HG03159 (cell line): ENCODE results near the gene SOAT1.
"Not testable (repeated sequence)": the region's sequence is repeated elsewhere in the genome, so short reads cannot be mapped to it uniquely, and the experiment has no call there.

ENCODE experiments used
- ATAC-seq: cut with Tn5 transposase; IDR thresholded peaks from one replicate; pipeline ENCODE4 v1.9.1; 2021; ENCODE audit warnings: mild to moderate bottlenecking, moderate library complexity; ENCODE audit not compliant: unreplicated experiment

The SOAT1 gene

GRCh38 chr1:179342740-179343404 is 49.3 kb downstream of the SOAT1 start:
- no peak for ATAC-seq

- ATAC-seq: no peak
Observed at GRCh38 chr1:179351281-179351680, 57.7 kb downstream of the SOAT1 start.

DNA sequence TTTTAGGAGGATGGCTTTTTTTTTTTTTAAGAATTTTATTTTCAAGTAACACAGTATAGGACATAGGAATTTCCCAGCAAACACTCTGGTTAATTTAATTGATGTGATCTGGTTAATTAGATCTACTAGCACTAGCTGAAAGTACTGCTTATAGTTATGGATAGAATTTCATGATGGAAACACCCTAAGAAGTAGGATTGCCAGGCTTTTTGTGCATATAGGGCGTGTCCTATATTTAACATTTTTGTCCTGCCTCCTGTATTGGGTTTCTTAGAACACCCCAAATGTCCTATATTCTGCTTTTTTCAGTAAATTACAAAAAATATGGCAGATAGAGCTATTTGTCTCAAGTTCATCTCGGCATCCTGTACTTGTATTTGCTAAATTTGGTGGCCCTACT is 58.6 kb downstream of the SOAT1 start:
- no peak for ATAC-seq

DNA sequence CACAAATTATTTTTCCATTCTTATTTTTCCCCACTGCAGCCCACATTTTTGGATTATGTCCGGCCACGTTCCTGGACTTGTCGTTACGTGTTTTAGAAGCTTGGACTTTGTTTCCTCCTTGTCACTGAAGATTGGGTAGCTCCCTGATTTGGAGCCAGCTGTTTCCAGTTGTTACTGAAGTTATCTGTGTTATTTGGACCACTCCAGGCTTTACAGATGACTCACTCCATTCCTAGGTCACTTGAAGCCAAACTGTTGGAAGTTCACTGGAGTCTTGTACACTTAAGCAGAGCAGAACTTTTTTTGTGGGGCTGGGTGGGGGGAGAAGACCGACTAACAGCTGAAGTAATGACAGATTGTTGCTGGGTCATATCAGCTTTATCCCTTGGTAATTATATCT is 59.9 kb downstream of the SOAT1 start:
- ATAC-seq: no peak

DNA sequence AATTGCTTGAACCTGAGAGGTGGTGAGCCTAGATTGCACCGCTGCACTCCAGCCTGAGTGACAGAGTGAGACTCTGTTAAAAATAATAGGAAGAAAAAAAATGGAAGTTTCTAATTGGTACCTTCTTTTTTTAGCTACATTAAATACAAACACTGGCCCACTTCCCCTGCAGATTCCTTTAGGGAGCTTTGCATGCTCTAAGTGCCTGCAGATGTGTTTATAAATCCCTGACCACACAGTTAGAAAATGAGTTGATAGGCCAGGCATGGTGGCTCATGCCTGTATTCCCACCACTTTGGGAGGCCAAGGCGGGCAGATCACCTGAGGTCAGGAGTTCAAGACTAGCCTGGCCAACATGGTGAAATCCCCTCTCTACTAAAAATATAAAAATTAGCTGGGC is 68.0 kb downstream of the SOAT1 start:
- not testable (repeated sequence) for ATAC-seq

DNA sequence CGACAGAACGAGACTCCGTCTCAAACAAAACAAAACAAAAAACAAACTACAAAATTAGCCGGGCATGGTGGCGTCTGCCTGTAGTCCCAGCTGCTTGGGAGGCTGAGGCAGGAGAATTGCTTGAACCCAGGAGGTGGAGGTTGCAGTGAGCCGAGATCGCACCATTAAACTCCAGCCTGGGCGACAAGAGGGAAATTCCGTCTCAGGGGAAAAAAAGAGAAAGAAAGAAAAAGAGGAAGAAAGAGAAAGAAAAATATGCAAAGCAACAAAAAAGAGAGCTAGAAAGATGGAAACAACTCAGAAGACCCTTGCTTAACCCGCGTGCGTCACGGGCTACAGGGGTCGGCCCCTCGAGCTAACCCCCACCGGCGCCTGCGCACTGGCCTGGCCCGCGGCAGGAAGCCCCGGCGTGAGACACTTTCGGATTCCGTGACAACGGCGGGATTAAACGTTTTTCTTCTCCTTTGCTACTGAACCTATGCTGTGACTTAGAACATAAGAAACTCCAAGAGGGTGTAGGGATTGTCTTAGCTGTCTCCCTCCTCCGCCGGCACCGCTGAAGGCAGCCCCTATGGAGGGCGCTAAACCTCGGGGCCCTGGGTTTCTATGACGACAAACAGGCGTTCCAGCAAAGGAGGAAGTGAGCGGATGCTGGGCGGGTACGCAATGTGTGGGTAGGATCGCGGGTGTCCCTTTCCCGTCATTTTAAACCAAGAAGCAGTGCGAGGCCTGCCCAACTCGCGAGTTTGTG is 71.9 kb downstream of the SOAT1 start, which contains the start of gene AXDND1:
AXDND1 (plus strand) TSS at position 630 of the 751 bp plus-strand sequence. CDS start 539 bp downstream, outside the sequence.
- peak; percentile 97 for ATAC-seq

DNA sequence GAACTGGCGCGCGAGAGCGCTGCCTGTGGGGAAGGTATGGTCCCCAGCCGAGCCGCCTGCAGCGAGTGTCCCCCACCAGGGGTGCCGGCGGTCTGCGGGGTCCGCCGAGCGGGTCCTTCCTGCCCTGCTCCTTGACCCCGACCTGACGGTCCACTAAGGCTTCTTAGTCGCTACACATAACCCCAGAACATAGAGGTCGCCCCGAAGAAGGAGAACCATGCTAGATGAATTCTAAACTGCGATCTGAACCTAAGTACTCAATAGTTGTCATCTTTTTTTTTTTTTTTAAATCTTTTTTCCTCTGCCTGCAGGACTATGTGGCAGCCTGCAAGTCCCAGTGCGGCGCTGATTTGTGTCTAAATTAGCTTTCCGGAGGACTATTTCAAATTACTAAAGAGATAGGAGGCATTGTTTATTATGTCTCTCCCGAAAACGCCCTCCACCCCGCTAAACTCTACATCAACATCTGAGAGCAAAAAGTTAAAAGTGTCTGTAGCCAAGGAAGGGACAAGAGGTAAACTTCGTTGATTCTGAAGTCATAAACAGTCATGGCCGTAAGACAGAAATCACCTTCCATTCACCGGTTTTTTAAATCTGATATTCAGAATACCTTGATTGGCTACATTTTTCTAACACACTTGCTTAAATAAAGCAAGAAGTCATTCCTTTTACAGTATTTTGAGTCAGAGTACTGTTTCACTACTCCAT is 72.7 kb downstream of the SOAT1 start:
- peak; percentile 1 for ATAC-seq

- ATAC-seq: no peak
Observed at GRCh38 chr1:179369751-179370341, 76.2 kb downstream of the SOAT1 start.

DNA sequence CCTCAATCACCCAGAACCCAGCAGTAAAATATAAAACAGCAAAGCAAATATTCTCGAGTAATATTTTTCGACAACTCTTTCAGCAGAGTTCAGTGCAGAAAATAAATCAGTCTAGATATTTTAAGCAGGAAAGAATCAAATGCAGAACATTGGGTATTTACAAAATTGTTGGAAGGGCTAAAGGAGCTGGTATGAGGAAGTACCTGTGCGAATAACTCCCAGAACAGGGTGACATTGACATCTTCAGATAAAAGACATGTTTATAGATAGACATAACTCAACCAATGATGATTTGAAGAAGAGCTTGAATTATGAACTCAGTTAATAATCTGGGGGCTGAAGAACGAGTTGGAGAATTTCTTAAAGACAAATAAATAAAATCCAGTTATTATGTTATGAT is 78.6 kb downstream of the SOAT1 start:
- ATAC-seq: no peak

DNA sequence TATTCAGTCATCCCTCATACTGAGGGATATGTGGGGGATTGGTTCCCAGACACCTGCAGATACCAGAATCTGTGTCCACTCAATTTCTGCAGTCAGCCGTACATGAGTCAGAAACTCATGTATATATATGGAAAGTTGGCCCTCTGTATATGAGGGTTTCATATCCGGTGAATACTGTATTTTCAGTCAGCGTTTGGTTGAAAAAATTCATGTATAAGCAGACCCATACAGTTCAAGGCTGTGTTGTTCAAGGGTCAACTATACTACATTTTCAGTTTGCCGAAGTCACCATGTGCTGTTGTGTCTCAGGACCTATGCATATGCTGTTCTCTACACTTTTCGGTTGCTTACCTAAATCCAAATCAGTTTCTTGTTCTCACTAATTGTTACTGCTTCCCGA is 82.6 kb downstream of the SOAT1 start:
- ATAC-seq: no peak

DNA sequence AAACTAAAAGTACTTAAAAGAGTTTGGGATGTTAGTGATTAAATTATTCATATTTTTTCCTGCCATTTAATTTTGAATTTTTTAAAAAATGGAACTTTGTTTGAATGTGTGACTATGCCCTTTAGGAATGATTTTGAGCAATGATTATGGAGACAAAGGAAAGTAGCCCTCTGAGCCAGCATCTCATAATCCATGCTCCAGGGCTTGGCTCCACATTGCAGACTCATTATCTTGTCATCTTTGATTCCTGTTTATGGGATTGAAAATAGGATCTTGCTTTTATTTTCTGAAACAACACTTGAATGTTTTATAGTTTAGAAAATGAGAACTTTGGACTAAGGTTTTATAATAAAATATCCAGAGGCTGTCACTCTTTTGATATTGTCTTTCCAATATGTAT is 86.7 kb downstream of the SOAT1 start:
- no peak for ATAC-seq

GRCh38 chr1:179384027-179384426 is 90.4 kb downstream of the SOAT1 start:
- ATAC-seq: no peak

- no peak for ATAC-seq
Observed at GRCh38 chr1:179385510-179385909, 91.9 kb downstream of the SOAT1 start.

DNA sequence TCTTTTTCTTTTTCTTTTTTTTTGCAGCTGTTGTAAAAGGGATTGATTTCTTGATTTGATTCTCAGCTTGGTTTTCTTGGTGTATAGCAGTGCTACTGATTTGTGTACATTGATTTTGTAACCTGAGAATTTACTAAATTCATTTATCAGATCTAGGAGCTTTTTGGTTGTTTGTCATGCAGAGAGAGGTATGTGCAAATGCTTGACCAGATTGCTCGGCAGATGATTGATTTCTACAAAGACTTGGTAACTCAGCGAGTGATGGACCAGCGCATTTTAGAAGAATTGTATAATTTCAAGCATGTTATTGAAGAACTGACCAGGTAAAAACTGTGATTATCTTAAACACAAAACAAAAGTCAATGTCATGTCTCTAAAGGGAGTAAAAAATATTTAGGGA is 100.1 kb downstream of the SOAT1 start:
- no peak for ATAC-seq

DNA sequence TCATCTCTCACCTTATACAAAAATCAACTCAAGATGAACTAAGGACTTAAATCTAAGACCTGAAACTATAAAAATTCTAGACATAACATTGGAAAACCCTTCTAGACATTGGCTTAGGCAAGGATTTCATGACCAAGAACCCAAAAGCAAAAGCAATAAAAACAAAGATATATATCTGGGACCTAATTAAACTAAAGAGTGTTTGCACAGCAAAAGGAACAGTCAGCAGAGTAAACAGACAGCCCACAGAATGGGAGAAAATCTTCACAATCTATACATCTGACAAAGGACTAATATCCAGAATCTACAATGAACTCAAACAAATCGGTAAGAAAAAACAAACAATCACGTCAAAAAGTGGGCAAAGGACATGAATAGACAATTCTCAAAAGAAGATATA is 105.8 kb downstream of the SOAT1 start:
- not testable (repeated sequence) for ATAC-seq
